Inflammatory macrophage treated with lipopolysaccharide for 4 hours (primary cell): ENCODE measurements around the gene VASH2.
"Not testable (repeated sequence)": the region's sequence is repeated elsewhere in the genome, so short reads cannot be mapped to it uniquely, and the experiment has no call there.

Source experiments
- DNase-seq: peaks from one replicate; pipeline ENCODE4 v3.0.0-alpha.2; 2020

VASH2 gene

DNA sequence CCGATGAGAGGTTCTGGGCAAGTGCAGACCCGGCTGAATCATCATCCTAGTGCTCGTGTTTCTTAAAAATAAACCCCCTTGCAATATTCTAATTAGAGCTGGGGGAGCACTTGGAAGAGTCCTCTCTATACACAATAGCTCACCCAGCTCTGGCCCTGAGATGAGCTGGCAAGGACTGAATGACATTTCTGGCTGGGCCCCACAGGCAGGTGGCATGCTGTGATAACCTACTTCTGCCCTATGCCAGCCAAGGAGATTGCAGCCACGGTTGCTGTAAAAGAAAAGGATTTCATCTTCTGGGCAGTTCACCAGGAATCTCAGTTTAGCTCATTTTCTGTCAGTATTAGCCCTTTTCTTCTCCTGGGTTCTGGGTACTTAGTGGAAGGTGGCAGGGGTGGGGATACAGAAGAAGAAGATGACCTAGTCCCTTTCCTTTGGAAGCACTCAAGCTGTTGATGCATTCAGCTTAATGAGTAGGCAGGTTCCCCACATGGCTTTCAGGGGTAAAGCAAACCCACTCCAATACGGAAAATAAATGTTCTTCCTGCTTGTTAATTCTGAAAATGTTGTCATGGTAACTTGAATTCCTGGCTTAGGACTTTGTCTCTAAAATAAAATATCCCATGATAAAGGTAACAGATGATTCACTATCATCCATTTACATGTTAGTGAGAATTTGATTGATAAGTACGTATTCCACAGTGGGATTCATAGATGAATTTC lies 32.2 kb downstream of the VASH2 start:
- DNase-seq = no peak

GRCh38 chr1:212983482-212983881 lies 33.1 kb downstream of the VASH2 start:
- no peak for DNase-seq

GRCh38 chr1:212984522-212985291 lies 34.4 kb downstream of the VASH2 start:
- no peak for DNase-seq

GRCh38 chr1:212986551-212986950 lies 36.2 kb downstream of the VASH2 start:
- no peak for DNase-seq

DNA sequence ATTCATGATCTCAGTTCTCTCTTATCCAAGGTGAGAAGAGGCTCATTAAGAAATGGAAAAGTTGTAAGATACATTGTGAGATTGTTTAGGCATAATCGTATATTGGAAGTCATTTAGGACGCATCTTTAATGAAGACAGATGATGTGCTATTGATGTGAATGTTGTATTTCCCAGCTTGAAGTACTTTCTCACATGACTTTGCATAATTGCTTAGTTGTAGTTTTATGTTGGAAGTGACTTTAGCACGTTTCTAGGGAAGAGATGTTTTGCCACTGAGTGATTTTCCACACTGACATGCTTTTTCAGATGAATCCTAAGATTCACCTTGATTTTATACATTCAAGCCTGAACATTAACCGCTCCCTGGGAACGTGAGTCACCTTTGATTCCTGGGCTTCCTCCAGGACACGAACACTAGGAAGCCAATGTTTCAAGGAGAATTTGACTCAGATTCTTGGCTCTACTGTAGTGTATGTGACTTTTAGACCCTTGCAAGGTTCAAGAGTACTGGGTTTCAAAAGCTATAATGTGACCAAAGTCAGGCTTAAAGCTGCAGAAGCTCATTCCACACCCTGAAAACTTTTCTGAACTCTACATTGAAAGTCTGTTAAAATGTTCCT lies 37.5 kb downstream of the VASH2 start:
- DNase-seq = no peak

- no peak for DNase-seq
These were observed 39.9 kb downstream of the VASH2 start for GRCh38 chr1:212990276-212990675.

DNA sequence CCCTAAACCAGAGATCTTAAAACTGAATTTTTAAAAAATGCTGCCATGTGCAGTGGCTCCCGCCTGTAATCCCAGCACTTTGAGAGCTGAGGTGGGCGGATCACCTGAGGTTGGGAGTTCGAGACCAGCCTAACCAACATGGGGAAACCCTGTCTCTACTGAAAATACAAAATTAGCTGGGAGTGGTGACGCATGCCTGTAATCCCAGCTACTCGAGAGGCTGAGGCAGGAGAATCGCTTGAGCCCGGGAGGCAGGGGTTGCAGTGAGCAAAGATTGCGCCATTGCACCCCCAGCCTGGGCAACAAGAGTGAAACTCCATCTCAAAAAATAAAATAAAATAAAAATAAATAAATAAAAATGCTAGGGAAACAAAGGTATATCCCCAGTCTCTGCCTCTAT lies 43.6 kb downstream of the VASH2 start:
- DNase-seq = not testable (repeated sequence)

GRCh38 chr1:212994926-212995325 lies 44.6 kb downstream of the VASH2 start:
- DNase-seq = no peak

DNA sequence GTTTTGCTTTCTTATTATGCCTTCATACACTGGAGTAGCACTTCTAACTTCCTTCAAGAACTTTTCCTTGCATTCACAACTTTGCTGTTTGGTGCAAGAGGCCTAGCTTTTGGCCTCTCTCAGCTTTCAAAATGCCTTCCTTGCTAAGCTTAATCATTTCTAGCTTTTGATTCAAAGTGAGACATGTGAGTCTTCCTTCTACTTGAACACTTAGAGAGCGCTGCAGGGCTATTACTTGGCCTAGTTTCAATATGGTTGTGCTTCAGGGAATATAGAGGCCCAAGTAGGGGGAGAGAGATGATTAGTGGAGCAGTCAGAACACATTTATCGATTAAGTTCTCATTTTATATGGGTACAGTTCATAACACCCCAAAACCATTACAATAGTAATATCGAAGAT lies 52.9 kb downstream of the VASH2 start:
- no peak for DNase-seq

DNA sequence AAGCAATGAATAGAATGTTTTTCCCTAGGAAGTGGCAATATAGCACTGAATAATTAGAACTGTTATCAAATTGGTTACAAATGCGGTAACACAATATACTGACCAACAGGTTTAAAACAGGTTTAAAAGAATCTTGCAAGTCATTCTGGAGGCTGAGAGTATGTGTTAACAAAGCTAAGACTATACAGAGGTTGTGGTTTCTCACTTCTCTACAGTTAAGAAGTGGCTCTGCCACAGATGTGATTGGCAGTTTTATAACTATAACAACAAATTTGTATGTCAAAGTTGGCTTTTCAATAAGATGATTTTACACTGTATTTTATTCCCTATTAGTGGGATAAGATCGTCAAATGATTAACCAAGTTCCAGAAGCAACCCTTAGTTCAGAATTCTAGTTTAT lies 58.2 kb downstream of the VASH2 start:
- no peak for DNase-seq

- peak; percentile 76 for DNase-seq
These were observed 64.3 kb downstream of the VASH2 start for GRCh38 chr1:213014642-213015041.

GRCh38 chr1:213015099-213016050 lies 65.0 kb downstream of the VASH2 start, which contains the start of gene ANGEL2:
ANGEL2 (minus strand) TSS chr1:213015867; CDS start chr1:213015671, 196 bp downstream.
- DNase-seq = peak; percentile 98

- no peak for DNase-seq
These were observed 67.3 kb downstream of the VASH2 start for GRCh38 chr1:213017447-213018273.

- no peak for DNase-seq
These were observed 69.1 kb downstream of the VASH2 start for GRCh38 chr1:213019450-213019849.

DNA sequence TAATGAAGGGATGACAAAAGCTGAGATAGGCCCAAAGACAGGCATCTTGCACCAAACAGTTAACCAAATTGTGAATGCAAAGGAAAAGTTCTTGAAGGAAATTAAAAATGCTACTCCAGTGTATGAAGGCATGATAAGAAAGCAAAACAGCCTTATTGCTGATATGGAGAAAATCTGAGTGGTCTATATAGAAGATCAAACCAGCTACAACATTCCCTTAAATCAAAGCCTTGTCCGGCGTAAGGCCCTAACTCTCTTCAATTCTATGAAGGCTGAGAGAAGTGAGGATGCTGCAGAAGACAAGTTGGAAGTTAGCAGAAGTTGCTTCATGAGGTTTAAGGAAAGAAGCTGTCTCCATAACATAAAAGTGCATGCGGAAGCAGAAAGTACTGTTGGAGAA lies 69.7 kb downstream of the VASH2 start:
- DNase-seq = no peak

- not testable (repeated sequence) for DNase-seq
These were observed 76.7 kb downstream of the VASH2 start for GRCh38 chr1:213027024-213027423.

- DNase-seq = no peak
These were observed 82.3 kb downstream of the VASH2 start for GRCh38 chr1:213032651-213033050.

DNA sequence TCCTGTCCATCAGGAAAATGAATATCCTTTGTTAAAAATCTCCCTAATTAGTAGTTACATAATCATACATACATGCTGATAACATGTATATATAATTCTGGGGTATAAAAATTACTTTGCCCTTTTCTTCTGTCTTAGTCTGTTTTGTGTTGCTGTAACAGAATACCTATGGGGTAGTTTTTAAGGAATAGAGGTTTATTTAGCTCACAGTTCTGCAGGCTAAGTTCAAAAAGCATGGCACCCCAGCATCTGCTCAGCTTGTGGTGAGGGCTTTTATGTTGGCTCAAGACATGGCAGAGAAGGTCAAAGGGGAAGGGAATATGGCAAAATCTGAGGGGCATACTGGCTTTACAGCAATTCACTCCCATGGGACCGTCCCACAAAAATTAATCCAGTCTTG lies 84.4 kb downstream of the VASH2 start:
- DNase-seq = no peak

- DNase-seq = no peak
These were observed 85.2 kb downstream of the VASH2 start for GRCh38 chr1:213035573-213035972.
